ENCODE measurements around the gene ROBO1.

The ROBO1 gene

DNA sequence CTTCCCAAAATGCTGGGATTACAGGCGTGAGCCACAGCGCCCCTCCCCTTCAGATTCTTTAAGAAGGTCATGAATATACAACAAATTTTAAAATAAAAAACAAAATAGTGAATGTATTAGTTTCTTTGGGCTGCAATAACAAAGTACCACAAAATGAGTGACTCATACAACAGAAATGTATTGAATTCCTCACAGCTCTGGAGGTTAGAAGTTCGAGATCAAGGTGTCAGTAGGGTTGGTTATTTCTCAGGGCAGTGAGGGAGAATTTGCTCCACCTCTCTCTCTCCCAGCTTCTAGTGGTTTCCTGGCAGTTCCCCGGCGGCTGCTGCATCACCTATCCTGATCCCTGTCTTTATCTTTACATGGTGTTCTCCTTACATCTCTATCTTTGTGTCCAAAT lies 804.0 kb downstream of the ROBO1 start:
- DNase-seq: no peak

DNA sequence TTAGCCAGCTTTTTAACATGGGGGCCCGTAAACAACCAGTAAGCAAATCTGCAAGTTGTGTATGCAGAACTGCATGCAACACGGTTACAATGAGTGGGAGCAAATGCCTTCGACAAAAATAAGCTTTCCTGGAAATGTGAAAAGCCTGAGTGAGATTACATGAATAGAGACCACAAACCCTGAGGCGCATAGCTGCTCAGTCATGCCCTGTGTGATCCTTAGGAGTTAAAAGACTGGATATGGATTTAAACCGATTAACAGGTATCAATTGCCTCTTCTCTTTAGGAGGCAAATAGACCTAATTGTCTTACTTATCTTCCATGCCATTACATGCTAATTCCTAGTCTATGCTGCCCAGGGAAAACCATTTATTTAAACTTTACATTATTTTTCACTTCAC lies 810.3 kb downstream of the ROBO1 start:
- DNase-seq: no peak

DNA sequence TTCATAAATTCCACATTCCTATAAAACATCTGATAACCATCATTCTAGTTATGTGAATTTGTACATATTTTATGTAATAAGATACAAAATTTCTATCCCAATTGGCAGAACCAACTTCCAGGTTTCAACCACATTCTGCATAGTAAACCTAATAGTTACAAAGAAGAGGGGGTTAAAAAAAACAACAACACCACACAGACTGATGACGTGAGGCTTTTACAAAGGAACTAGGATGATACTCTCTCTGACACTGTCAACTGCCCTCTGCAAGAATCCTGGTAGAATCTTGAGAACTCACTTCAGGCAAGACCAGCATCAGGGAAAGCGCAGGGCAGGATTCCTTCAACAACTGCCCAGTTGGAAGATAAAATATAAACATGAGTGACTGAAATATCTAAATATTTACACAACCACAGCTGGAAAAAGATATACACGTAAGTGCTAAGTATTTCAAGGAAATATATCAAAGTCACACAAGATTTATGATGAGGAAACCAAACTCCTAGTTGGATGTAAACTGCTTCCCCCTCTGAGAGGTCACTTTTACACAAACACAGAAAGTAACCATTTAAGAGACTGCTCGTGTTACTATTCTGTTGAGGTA lies 816.4 kb downstream of the ROBO1 start:
- DNase-seq: no peak

DNA sequence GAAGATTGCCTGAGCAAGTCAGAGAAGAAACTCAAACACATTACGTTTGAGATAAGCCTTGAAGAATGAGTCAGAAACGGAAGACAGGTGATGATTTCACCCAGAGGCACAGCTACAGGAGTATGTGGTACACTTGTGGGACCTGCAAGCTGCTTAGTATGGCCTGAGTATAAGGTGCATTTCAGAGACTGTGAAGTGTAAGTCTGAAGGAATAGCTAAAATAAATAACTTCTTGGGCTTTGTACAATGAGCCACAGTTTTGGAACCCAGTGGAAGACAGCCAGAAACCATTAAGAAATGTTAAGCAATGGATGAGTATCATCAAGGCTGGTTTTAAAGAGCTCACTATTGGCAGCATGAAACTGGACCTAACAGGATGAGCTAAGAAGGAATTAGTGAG lies 826.2 kb downstream of the ROBO1 start:
- DNase-seq: no peak

DNA sequence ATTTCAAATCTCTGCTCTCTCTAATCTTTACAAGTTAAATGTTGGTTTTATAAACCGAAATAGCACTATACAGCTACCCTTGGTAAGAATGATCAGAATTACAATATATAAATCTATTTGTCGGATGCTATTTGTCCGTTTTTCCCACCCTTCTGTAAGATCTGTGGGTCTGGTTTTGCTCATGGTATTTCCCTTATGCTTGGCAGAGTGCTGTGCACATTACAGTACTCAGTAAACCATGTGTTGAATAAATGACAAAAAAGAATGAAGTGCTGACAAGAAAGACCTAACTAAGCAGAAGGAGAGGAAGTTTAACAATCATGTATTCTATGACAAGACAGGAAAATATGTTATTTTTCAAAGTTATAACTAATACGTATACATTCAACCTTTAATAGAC lies 827.2 kb downstream of the ROBO1 start:
- no peak for DNase-seq

DNA sequence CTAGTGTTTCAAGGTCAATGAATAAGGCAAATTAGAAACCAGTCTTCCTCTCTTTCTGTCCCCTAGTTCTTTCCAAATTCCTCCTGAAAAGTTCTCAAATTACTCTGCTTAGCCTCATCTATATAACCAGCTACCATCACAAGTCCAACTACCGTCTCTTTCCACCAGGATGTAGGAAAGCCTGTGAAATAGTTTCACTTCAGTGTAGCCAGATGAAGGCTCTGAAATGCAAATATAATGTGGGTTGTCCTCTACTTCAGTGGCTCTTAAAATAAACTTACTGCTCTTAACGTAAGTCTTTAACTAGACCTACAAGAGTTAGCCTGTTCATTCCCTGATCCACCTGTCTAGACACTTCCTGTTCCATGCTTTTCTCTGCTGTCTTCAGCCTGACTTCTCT lies 827.7 kb downstream of the ROBO1 start:
- DNase-seq: no peak

DNA sequence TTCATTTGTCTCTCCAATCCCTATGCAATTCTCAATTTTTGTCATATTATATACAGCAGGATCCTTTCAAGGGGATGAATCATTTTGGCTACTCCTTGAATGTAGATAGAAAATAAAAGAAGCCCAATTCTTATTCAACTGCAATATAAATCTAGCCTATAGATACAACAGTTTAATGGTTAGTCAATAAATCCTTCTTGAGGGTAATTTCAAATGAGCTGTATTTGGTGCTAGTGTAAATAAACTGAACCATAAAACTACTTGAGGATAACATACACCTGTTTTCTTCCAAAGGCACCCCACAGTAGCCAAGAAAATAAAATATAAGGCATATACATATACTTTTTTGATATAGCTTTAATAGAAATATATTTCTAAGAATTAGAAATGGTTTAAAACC lies 830.3 kb downstream of the ROBO1 start:
- DNase-seq: no peak

DNA sequence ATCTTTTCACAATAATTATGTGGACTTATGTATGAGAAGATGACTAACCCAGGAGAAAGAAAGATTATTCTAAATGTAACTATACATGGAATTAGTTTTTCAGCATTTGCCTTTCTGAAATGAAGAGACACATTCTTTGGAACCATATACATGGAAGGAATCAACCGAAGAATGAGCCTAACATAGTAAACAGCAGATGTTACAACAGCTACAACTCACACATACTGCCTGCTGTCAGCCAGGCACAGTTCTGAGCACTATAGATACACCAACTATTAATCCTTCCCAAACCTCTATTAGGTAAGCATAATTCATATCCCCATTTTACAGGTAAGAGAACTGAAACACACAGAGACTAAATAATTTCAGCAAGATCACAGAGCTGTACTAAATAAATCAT lies 840.0 kb downstream of the ROBO1 start:
- DNase-seq: no peak

DNA sequence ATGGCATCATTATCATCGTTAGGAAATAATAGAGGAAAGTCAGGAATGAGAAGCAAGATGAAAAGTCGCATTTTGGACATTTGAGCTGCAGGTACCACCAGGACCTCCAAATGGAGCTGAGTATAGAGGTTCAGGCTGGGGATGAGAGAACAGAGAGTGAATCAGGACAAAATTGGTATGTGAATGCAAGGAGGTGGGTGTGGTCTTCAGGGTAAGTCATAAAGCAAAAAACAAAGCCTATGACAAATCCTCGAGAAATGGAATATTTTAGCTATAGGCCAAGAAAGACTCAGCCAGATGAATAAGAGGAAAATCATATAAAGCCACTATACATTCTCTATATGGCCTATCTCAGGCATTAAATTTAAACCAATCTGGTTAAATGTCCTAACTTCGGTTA lies 841.3 kb downstream of the ROBO1 start:
- DNase-seq: no peak

DNA sequence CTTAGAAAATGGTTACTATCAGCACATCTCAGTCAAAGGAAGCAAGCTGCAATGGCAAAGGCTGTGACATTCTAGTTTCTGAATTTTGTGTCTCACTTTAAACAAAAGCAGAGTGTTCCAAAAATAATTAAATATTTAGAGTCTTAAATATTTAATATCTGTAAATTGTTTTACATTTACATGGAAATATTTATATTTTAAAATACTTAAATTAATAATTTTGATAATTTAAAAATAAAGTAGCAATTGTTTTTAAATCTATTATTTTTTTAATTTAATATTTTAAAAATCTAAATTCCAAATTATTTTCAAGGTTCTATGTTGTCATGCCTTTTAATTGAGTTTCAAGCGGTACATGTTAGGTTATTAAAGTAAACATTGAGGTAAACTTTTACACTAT lies 843.1 kb downstream of the ROBO1 start:
- no peak for DNase-seq

DNA sequence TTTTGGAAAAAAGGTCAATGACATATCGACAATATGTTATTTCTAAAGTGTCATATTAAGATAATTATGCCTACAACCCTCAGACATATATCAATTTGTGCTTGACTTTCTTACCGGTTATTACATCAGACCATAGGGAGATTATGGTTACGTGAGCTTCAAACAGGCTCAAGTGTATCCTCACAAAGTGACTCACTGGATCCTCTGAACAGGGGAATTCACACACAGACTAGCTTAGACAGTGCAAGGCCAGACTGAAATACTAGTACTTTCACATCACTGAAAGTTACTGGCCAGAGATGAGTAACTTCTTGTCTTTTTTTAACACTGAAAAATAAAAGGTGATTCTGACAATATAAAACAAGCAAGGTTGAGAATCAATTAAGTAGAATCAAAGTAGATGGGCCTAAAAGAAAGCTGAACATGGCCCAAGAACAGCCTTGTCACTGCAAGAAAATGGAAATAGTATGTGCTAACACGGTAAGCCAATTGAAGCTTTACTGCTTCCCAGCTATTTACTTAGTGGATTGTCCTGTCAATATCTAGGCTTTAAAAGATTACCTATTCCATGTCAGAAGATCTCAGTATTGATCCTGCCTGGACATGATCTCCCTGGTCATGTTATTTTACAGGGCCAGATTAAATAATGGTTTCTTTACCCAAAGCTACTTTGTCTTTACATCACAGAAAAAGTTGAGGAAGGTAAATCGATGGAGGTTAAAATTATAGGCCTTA lies 848.6 kb downstream of the ROBO1 start:
- DNase-seq: no peak

DNA sequence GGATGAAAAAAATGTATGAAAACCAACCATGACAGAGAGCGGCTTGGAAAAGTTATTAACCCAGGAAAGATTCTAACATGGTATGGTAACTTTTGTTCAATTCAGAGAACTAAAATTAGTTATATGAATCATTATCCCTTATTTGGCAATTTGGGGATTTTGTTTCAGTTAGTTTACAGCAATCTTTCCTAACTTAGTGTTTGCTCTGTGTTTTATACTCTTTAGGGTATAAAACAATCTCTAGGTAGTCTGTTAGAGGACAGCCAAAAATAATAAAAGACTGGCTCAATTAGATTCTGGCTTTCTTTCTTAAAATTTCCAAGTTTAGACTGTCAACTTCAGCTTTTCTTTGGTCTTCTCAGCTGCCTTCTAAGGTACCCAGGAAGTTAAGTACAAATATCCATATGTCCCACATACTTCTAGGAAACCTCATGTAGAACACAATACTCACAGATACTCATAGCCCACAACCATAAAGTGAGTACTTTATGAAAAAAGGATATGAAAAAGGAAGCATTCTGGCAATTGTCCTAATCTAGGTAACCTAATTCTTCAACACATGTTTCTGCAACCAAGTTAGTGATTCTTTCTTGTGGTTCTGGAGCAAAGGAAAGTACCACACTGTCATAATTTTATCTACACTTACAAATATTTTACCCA lies 849.3 kb downstream of the ROBO1 start:
- DNase-seq: no peak

DNA sequence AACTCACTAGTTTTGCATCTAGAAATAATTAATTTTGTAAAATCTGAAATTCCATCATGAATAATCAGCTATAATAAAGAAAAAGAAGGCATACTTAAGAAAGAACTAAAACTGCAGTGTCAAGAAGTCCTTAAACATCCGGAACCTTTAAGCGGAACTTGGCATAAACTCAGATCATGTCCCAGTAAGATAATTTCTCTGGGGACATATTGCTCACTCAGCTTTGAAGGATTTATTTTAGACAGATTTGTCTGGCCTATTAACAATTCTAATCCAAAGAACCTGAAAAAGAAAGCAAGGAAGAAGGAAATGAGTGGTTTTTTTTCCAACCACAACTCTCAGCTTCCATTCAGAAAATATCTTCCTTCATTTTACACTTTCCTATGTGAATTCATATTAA lies 850.3 kb downstream of the ROBO1 start:
- no peak for DNase-seq

DNA sequence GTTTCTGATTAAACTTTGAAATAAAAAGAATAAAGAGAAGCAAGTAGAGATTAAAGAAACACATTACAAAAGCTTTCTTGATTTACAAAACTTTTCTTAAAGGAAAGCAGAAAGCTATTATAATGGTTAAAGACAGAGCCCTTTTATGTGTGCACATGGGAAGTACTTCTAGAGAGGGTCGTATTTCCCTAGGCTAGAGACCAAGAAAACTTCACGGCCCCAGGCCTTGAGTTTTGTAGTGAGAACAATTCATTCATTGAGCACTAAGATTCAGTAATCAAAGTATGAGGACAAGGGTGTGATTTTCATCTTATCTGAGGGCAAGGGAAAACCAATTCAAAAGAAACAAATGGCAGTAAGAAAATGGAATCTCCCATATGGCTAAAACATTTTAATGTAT lies 854.1 kb downstream of the ROBO1 start:
- no peak for DNase-seq

DNA sequence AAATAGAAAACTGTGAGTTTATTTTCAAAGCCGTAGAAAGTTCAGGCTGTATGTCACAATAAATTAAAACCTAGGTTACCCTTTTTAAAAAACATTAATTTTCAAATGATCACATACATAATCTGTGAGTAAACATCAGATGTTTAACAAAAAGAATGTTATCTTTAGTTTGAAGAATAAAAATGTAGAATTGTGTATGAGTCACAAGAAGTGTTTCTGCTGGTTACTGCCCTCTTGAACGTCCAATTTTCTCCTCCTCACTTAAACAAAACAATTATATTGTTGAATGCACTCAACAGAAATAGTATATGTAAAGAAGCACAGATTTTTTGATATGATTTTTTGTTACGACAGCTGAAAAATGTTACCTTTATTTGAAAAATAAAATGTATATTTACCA lies 855.1 kb downstream of the ROBO1 start:
- DNase-seq: no peak

DNA sequence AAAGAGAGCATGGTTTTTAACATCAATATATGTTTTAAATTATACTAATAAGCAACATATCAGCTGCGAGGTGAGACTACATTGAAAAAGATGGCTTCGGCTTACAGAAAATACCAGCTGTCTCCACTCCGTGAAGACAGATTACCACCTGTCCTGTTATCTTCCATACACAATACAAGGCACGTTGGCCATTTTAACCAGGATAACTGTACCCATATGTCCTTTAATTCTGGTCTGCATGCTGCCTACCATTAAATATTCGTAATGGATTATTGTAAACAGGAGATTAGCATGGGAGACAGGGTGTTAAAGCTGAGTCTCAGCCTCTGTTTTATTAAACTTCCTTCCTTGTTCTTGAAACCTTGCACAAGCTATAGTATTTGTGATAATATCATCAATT lies 855.5 kb downstream of the ROBO1 start:
- no peak for DNase-seq

DNA sequence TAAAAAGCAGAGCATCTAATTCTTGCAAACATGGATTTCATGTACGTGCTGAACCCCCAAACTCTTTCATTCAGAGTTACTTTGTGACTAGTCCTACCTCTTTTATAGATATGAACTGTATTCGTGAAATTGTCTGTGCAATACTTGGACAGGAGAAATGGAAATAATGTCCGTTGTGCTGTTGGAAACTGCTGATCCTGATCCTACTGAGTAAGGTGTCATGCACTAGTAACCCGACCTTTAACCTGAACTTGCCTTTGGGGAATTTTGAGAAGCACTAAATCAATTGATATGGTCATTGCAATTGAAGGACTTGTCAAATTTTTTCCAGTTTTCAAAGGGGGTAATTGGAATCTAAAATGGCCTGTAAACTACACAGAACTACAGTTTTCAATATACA lies 856.4 kb downstream of the ROBO1 start:
- DNase-seq: no peak

DNA sequence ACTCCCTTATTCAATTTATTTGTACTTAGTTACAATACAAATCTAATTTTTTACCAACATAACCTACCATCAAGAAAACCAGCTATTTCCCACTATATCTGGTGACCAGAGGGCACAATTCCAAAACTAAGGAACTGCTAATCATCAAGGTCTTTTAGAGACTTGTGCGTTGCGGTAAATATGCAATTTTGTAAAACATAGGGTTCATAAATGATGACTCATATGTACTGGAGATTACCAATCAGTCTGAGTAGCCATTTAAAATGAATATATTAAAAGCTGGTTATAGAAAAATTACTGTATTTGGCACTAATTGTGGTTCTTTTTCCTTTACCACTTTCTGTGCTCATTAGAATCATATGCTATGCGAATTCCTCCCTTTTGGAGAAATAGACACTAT lies 859.6 kb downstream of the ROBO1 start:
- no peak for DNase-seq

DNA sequence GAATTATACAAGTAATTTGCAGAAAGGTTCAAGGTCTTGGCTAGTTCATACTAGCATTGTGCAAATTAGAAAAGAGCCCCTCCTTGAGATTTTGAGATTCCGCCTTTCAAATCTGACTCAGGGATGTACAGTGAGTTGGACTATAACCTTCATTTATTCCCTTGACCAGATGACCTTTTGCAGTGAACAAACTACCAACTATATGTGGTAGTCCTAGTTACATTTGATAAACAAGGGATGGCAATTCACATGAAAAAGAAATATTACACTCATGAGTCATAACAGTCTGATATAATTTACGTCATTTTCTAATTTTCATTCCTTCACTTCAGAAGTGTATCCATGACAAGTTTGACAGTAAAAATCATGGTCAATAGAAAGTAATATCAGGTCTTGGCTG lies 860.4 kb downstream of the ROBO1 start:
- no peak for DNase-seq

DNA sequence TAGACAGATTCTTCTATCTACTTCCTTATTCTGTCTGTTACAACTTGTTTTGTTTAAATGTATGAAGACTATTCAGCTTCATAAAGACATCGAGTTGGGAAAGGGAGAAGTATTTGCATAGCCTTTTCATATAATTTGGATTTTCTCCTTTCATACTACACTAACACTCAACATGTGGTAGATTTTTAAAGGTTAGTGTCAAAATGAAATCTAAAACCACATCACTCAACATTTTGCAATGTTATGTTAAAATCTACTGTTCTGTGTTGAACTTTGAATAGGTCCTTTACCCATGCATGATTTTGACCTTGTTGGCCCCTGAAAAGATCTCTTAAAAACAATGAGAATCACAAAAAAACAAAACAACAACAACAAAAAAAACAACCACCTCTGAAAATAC lies 860.9 kb downstream of the ROBO1 start:
- no peak for DNase-seq

DNA sequence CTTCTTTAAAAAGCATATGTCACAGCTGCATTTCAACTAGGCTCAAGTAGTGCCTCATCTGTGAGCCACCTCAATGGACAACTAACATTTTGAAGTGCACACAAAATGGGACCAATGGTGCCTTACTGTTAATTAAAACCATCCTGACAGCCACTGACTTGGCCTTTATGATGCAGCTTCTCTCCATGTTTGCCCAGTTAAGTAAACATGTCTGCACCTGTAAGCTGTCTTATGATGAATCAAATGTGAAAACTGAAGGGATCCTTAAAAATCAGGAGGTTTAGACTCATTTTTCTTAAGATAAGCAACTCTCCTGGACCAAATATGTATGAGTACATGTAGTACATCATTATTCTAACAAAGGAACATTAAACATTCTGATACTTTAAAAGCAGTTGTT lies 861.6 kb downstream of the ROBO1 start:
- DNase-seq: no peak

DNA sequence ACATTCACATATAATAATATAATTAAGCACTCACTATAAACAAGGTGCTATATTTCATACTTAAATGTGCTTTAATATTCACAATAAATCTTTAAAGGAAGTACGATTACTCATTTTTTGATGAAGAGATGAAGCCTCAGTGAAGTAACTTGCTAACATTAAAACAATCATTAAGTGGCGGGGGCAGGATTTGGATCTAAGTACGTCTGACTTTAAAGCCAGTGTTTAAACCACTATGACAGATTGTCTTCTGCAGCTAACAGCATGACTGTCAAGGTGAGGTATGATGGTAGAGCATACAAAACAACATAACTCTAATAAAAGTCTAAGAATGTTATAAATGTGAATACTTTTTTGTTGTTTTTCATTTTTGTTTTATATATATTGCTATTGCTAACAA lies 862.1 kb downstream of the ROBO1 start:
- no peak for DNase-seq

DNA sequence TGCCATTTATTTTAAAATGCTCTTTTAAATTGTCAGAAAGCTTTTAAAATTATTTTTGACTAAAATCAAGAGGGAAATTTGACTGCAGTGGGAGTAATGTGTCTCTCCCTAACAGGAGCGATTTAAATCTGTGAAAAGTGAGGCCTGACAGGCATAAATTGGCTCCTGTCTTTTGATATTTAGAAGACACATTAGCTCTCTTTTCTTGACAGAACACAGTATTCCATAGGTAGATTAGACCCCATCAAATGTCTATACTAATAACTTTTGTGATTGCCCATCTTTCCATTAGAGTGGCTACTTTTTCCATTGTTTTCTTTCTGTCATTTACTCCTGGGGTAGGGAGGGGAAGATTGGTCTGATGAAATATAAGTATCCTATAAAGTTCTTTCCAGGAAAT lies 866.3 kb downstream of the ROBO1 start:
- DNase-seq: no peak

DNA sequence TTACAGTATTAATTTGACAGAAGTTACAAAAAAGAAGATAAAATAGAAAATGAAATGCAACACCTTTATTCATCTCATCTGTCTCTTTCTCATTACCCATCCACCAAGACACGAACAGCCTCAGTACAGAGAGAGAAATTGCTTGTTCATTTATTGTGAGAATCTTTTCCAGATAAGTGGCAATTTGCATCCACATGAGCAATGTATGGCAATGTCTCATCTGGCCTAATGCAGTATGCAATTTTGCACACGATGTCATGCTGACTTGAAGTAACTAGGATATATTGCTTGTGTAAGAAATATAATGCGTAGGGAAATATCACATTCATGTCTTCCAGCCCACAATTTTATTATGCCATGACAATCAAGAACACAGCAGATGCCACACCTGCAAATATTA lies 866.9 kb downstream of the ROBO1 start:
- DNase-seq: no peak

DNA sequence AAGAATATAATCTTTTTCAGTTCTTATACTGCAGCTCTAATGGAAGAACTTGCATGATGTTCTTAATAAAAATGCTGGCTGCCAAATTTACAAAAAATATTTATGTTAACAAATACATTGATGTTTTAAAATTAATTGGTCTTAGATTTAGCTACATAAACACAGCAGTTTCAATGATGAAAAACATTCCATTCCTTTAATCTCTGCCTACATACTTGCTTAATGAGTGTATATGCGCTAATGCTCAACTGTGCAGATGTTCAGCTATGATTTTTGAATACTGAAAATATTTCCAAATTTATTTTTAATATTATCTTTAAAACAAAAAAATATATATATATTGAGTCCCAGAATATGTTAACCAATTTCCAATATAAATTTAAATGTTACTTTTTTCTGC lies 867.4 kb downstream of the ROBO1 start:
- no peak for DNase-seq
